ENCODE results near the gene ZNRF3. TPM values are rescaled to one million over a fixed set of nuclear protein-coding genes. Genes with fewer than 3 reads are reported as not detected.
A peak's percentile ranks its signal among the peaks of the same experiment; 100 is the strongest.
"Not testable (repeated sequence)": the region's sequence is repeated elsewhere in the genome, so short reads cannot be mapped to it uniquely, and the experiment has no call there.

ZNRF3 gene
- polyA plus RNA-seq, 2 donors: 1.6 to 2.8 TPM

GRCh38 chr22:29004647-29005371 is 121.4 kb downstream of the ZNRF3 start:
- no peaks in the 10 kb centered on the region for H3K36me3 ChIP-seq (ENCODE audit: control insufficient read depth in 2 of 2, insufficient read depth in 2 of 2, low read length in 1 of 2)
- peaks cover 5 to 7% of the 10 kb centered on the region in 2 donors for H3K4me1 ChIP-seq (ENCODE audit: control insufficient read depth in 2 of 2, insufficient read depth in 2 of 2, low read length in 1 of 2)
- H3K9me3 ChIP-seq (ENCODE audit: control insufficient read depth in 2 of 2, insufficient read depth in 1 of 2, low read depth in 1 of 2, low read length in 1 of 2): no peaks in the 10 kb centered on the region
- H3K4me3 ChIP-seq (ENCODE audit: low read depth in 1 of 2, low read length in 2 of 2): peak overlapping the region in 1 of 2 donors; percentile 6
- WGBS, 2 donors: 24 to 27% methylated on average over 20 of the region's 20 CpGs
- no peaks in the 10 kb centered on the region for H3K27me3 ChIP-seq (ENCODE audit: control insufficient read depth in 1 of 2, insufficient read depth in 2 of 2, low read length in 2 of 2)
- H3K27ac ChIP-seq (ENCODE audit: low read depth in 2 of 2, low read length in 1 of 2): peak overlapping the region in 1 of 2 donors; percentile 55

GRCh38 chr22:29005754-29006153 is 122.4 kb downstream of the ZNRF3 start:
- not testable (repeated sequence) for H3K36me3 ChIP-seq (ENCODE audit: control insufficient read depth in 2 of 2, insufficient read depth in 2 of 2, low read length in 1 of 2); H3K4me1 ChIP-seq (ENCODE audit: control insufficient read depth in 2 of 2, insufficient read depth in 2 of 2, low read length in 1 of 2); H3K27me3 ChIP-seq (ENCODE audit: control insufficient read depth in 1 of 2, insufficient read depth in 2 of 2, low read length in 2 of 2); H3K27ac ChIP-seq (ENCODE audit: low read depth in 2 of 2, low read length in 1 of 2); H3K4me3 ChIP-seq (ENCODE audit: low read depth in 1 of 2, low read length in 2 of 2); H3K9me3 ChIP-seq (ENCODE audit: control insufficient read depth in 2 of 2, insufficient read depth in 1 of 2, low read depth in 1 of 2, low read length in 1 of 2)
- 72 to 78% methylated on average over 8 of the region's 8 CpGs for WGBS, 2 donors

- no peaks in the 10 kb centered on the region for H3K36me3 ChIP-seq (ENCODE audit: control insufficient read depth in 2 of 2, insufficient read depth in 2 of 2, low read length in 1 of 2)
- H3K4me3 ChIP-seq (ENCODE audit: low read depth in 1 of 2, low read length in 2 of 2): no peak overlapping the region
- no peaks in the 10 kb centered on the region for H3K27me3 ChIP-seq (ENCODE audit: control insufficient read depth in 1 of 2, insufficient read depth in 2 of 2, low read length in 2 of 2)
- WGBS, 2 donors: 72 to 77% methylated on average over 8 of the region's 8 CpGs
- H3K9me3 ChIP-seq (ENCODE audit: control insufficient read depth in 2 of 2, insufficient read depth in 1 of 2, low read depth in 1 of 2, low read length in 1 of 2): no peaks in the 10 kb centered on the region
- no peak overlapping the region for H3K27ac ChIP-seq (ENCODE audit: low read depth in 2 of 2, low read length in 1 of 2)
- peaks cover 5 to 7% of the 10 kb centered on the region in 2 donors for H3K4me1 ChIP-seq (ENCODE audit: control insufficient read depth in 2 of 2, insufficient read depth in 2 of 2, low read length in 1 of 2)
Observed at GRCh38 chr22:29006346-29006745, 123.0 kb downstream of the ZNRF3 start.

GRCh38 chr22:29009148-29009547 is 125.8 kb downstream of the ZNRF3 start:
- no peak overlapping the region for H3K27ac ChIP-seq (ENCODE audit: low read depth in 2 of 2, low read length in 1 of 2)
- H3K9me3 ChIP-seq (ENCODE audit: control insufficient read depth in 2 of 2, insufficient read depth in 1 of 2, low read depth in 1 of 2, low read length in 1 of 2): no peaks in the 10 kb centered on the region
- no peaks in the 10 kb centered on the region for H3K27me3 ChIP-seq (ENCODE audit: control insufficient read depth in 1 of 2, insufficient read depth in 2 of 2, low read length in 2 of 2)
- H3K36me3 ChIP-seq (ENCODE audit: control insufficient read depth in 2 of 2, insufficient read depth in 2 of 2, low read length in 1 of 2): no peaks in the 10 kb centered on the region
- H3K4me3 ChIP-seq (ENCODE audit: low read depth in 1 of 2, low read length in 2 of 2): no peak overlapping the region
- peaks cover 5 to 7% of the 10 kb centered on the region in 2 donors for H3K4me1 ChIP-seq (ENCODE audit: control insufficient read depth in 2 of 2, insufficient read depth in 2 of 2, low read length in 1 of 2)
- WGBS, 2 donors: 95 to 99% methylated on average over 5 of the region's 5 CpGs

GRCh38 chr22:29011240-29012100 is 128.1 kb downstream of the ZNRF3 start:
- no peaks in the 10 kb centered on the region for H3K9me3 ChIP-seq (ENCODE audit: control insufficient read depth in 2 of 2, insufficient read depth in 1 of 2, low read depth in 1 of 2, low read length in 1 of 2)
- H3K4me3 ChIP-seq (ENCODE audit: low read depth in 1 of 2, low read length in 2 of 2): no peak overlapping the region
- H3K27ac ChIP-seq (ENCODE audit: low read depth in 2 of 2, low read length in 1 of 2): no peak overlapping the region
- no peaks in the 10 kb centered on the region for H3K36me3 ChIP-seq (ENCODE audit: control insufficient read depth in 2 of 2, insufficient read depth in 2 of 2, low read length in 1 of 2)
- WGBS, 2 donors: 40 to 47% methylated on average over 14 of the region's 14 CpGs
- peaks cover 0 to 2% of the 10 kb centered on the region in 2 donors for H3K4me1 ChIP-seq (ENCODE audit: control insufficient read depth in 2 of 2, insufficient read depth in 2 of 2, low read length in 1 of 2)
- no peaks in the 10 kb centered on the region for H3K27me3 ChIP-seq (ENCODE audit: control insufficient read depth in 1 of 2, insufficient read depth in 2 of 2, low read length in 2 of 2)

GRCh38 chr22:29012101-29012433 is 128.7 kb downstream of the ZNRF3 start:
- no peak overlapping the region for H3K27ac ChIP-seq (ENCODE audit: low read depth in 2 of 2, low read length in 1 of 2)
- H3K9me3 ChIP-seq (ENCODE audit: control insufficient read depth in 2 of 2, insufficient read depth in 1 of 2, low read depth in 1 of 2, low read length in 1 of 2): no peaks in the 10 kb centered on the region
- H3K36me3 ChIP-seq (ENCODE audit: control insufficient read depth in 2 of 2, insufficient read depth in 2 of 2, low read length in 1 of 2): no peaks in the 10 kb centered on the region
- no peak overlapping the region for H3K4me3 ChIP-seq (ENCODE audit: low read depth in 1 of 2, low read length in 2 of 2)
- H3K27me3 ChIP-seq (ENCODE audit: control insufficient read depth in 1 of 2, insufficient read depth in 2 of 2, low read length in 2 of 2): no peaks in the 10 kb centered on the region
- H3K4me1 ChIP-seq (ENCODE audit: control insufficient read depth in 2 of 2, insufficient read depth in 2 of 2, low read length in 1 of 2): peaks cover 0 to 2% of the 10 kb centered on the region in 2 donors
- WGBS, 2 donors: 63 to 66% methylated on average over 4 of the region's 4 CpGs

- WGBS, 2 donors: 91 to 94% methylated on average over 4 of the region's 4 CpGs
- Histone ChIP-seq H3K27ac (ENCODE audit: low read depth in 2 of 2, low read length in 1 of 2) (no peak overlapping the region), H3K4me1 (ENCODE audit: control insufficient read depth in 2 of 2, insufficient read depth in 2 of 2, low read length in 1 of 2) (peaks cover 0 to 2% of the 10 kb centered on the region in 2 donors), H3K36me3 (ENCODE audit: control insufficient read depth in 2 of 2, insufficient read depth in 2 of 2, low read length in 1 of 2) (no peaks in the 10 kb centered on the region), H3K27me3 (ENCODE audit: control insufficient read depth in 1 of 2, insufficient read depth in 2 of 2, low read length in 2 of 2) (no peaks in the 10 kb centered on the region), H3K9me3 (ENCODE audit: control insufficient read depth in 2 of 2, insufficient read depth in 1 of 2, low read depth in 1 of 2, low read length in 1 of 2) (no peaks in the 10 kb centered on the region), H3K4me3 (ENCODE audit: low read depth in 1 of 2, low read length in 2 of 2) (no peak overlapping the region)
Observed at GRCh38 chr22:29012952-29013351, 129.6 kb downstream of the ZNRF3 start.

GRCh38 chr22:29014293-29014692 is 130.9 kb downstream of the ZNRF3 start:
- H3K4me1 ChIP-seq (ENCODE audit: control insufficient read depth in 2 of 2, insufficient read depth in 2 of 2, low read length in 1 of 2): no peaks in the 10 kb centered on the region
- no peak overlapping the region for H3K27ac ChIP-seq (ENCODE audit: low read depth in 2 of 2, low read length in 1 of 2)
- H3K4me3 ChIP-seq (ENCODE audit: low read depth in 1 of 2, low read length in 2 of 2): no peak overlapping the region
- no peaks in the 10 kb centered on the region for H3K27me3 ChIP-seq (ENCODE audit: control insufficient read depth in 1 of 2, insufficient read depth in 2 of 2, low read length in 2 of 2)
- WGBS, 2 donors: 87 to 91% methylated on average over 4 of the region's 4 CpGs
- no peaks in the 10 kb centered on the region for H3K9me3 ChIP-seq (ENCODE audit: control insufficient read depth in 2 of 2, insufficient read depth in 1 of 2, low read depth in 1 of 2, low read length in 1 of 2)
- no peaks in the 10 kb centered on the region for H3K36me3 ChIP-seq (ENCODE audit: control insufficient read depth in 2 of 2, insufficient read depth in 2 of 2, low read length in 1 of 2)

GRCh38 chr22:29014773-29015172 is 131.4 kb downstream of the ZNRF3 start:
- H3K9me3 ChIP-seq (ENCODE audit: control insufficient read depth in 2 of 2, insufficient read depth in 1 of 2, low read depth in 1 of 2, low read length in 1 of 2): no peaks in the 10 kb centered on the region
- H3K36me3 ChIP-seq (ENCODE audit: control insufficient read depth in 2 of 2, insufficient read depth in 2 of 2, low read length in 1 of 2): no peaks in the 10 kb centered on the region
- H3K27me3 ChIP-seq (ENCODE audit: control insufficient read depth in 1 of 2, insufficient read depth in 2 of 2, low read length in 2 of 2): no peaks in the 10 kb centered on the region
- WGBS, 2 donors: 93% methylated on average over 4 of the region's 4 CpGs
- H3K27ac ChIP-seq (ENCODE audit: low read depth in 2 of 2, low read length in 1 of 2): no peak overlapping the region
- no peaks in the 10 kb centered on the region for H3K4me1 ChIP-seq (ENCODE audit: control insufficient read depth in 2 of 2, insufficient read depth in 2 of 2, low read length in 1 of 2)
- no peak overlapping the region for H3K4me3 ChIP-seq (ENCODE audit: low read depth in 1 of 2, low read length in 2 of 2)

Measured in esophagus (tissue), 2 donors.